SIG-M5 treated with dmso at 0.1 percent for 504 hours (cell line): ENCODE data around the gene KSR2.

Experiments
- DNase-seq: peaks from one replicate; lab custom pipeline; 2025; ENCODE audit not compliant: unreplicated experiment; lab: John Stamatoyannopoulos, UW

KSR2 gene

GRCh38 chr12:117427211-117427610 is 541.6 kb downstream of the KSR2 start:
- no peak for DNase-seq

DNA sequence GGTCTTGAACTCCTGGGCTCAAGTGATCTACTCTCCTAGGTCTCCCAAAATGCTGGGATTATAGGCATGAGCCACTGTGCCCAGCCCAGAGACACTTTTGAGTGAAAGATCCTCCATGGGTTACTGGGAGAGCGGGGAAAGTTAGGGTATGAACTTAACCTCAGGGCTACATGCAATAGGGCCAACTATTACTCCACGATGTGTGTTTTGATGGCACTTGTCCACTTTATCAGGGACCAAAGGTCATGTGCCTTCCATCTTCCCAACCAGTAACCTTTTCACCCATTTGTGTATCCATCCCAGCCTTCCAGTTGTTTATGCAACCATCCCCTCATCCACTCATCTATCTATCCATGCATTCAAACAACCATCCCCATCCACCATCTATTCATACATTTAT is 546.8 kb downstream of the KSR2 start:
- DNase-seq: no peak

- no peak for DNase-seq
Measured at GRCh38 chr12:117421068-117421752, 547.6 kb downstream of the KSR2 start.

DNA sequence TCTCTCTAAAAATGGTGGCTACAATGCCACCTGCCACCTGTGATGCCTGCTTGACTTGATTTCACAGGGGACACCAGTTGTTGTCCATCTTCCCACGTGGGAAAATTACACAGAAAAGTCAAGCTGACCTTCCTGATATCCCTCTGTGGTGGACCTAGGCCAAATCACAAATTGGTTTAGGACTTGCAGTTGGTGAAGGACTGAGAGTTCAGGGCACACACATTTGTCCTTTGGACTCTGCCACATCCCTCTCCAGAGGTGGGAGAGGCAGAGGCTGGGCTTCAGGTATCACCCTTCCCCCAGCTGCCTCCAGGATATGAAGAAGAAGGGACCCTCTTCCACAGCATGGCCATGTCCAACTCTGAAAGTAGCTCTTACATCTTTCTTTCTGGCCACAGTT is 551.8 kb downstream of the KSR2 start:
- no peak for DNase-seq

GRCh38 chr12:117412465-117413188 is 556.2 kb downstream of the KSR2 start:
- no peak for DNase-seq

DNA sequence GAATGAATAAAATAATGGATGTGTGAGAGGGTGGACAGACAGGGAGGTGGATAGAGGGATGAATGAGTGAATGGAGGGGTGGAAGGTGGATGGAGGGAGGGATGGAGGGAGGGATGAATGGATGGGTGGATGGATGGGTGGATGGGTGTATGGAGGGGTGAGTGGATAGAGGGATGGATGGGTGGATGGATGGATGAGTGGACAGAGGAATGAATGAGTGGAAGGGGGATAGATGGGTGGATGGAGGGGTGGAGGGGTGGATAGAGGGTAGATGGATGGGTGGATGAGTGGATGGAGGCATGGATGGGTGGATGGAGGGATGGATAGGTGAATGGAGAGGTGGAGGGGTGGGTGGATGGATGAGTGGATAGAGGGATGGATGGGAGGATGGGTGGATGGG is 559.5 kb downstream of the KSR2 start:
- no peak for DNase-seq

DNA sequence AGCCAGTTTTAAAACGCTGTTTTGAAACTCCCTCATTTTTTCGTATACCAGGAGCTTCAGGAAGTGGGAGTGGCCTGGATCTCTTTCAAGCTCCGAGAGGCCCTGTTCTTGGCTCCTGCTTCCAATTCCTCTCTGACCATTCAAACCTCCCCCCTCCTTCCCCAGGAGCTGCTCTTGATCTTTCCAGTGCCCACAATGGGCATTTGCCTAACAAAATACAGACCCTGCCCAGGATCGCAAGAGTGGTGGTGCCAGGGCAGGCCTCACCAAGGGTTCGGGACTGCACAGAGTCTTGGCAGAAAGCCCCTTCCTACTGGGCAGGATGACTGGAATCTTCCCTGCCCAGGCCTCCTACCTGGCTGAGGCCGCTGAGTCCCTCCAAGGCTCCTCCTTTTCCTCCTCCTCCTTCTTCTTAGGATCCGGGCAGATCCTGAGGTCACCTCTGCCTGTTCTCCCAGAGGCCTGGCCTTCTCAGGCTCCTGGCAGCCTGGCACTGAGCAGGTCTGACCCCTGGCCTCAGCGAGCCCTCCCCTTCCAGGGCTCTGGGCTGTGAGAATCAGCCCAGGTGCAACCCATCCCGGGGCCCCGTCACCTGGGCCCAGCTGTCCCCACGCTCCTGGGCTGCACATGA is 560.5 kb downstream of the KSR2 start:
- DNase-seq: peak; percentile 9

DNA sequence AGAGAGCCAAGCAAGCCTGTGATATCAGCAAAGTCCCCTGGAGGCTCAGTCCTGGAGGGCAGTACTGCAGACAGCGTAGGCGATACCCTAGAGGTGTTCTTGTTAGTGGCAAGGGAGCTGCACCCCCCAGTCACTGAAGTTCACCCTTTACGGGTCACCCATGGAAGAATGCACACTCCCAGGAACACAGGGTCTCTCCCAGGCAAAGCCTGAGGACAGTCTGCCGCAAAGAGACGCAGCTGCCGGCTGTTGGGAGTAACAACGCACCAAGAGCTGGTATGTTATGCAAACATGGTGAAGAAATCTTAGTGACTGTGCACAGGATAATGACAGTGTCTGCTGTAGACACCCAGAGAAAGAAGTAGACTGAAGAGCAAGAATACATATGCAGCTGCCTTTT is 563.9 kb downstream of the KSR2 start:
- DNase-seq: peak; percentile 84

DNA sequence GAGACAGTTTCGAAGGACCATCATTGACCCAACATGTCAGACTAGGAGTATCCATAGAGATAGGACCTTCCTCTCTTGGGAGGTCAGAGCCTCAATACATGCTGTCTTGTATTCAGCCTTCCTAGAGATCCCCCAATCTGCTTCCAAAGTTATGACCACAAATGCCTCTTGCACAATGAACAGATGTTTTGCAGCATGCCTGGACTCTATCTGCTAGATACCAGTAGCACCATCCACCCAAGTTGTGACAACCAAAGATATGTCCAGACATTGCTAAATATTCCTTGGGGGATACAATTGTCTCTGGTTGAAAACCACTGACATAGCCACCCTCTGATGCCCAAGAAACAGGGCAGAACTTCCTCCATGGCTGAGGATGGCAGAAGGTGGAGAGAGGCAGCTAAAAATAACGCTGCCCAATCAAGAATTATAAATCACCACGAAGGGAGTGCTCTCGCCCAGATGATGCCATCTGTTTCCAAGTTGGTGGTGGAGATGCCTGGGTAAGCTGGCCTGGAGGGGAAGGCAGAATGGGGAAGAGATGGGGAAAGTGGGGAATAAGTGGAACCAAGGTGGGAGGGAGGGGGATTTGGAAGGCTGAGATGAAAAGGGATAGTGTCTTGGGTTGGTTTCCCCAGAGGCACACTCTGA is 564.5 kb downstream of the KSR2 start:
- DNase-seq: peak; percentile 76

DNA sequence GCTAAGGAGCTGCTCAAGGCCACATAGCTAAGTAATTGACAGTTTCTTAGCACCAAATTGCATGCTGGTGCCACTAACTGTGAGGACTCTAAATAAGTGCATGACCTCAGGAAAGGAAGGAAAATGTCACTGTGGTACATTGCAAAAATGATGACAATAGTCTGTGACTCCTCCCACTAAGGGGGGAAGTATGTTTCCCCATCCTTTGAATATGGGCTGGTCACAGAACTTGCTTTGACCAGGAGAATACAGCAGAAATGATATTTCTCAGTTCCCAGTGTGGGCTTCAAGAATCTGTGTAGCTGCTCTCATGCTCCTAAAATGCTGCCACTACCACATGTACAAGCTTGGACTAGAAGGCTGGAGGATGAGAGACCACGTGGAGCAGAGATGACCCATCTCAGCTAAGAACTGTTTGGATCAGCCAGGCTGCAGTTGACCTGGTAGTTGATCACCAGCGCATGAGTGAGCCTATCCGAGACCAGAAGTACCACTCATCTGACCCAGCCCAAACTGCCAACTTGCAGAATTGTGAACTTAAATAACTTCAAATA is 565.1 kb downstream of the KSR2 start:
- peak; percentile 77 for DNase-seq
